ENCODE data around the gene FRS2. TPM values are rescaled to one million over a fixed set of nuclear protein-coding genes. Genes with fewer than 3 reads are reported as not detected.
A peak's percentile ranks its signal among the peaks of the same experiment; 100 is the strongest.

FRS2 gene
- total and polyA plus RNA-seq, 9 of the 15 experiments (the other 6 are each of a cell fraction or from before 2014, with no cell fraction given), result 1.0 to 9.1 (median 6.0) TPM

DNA sequence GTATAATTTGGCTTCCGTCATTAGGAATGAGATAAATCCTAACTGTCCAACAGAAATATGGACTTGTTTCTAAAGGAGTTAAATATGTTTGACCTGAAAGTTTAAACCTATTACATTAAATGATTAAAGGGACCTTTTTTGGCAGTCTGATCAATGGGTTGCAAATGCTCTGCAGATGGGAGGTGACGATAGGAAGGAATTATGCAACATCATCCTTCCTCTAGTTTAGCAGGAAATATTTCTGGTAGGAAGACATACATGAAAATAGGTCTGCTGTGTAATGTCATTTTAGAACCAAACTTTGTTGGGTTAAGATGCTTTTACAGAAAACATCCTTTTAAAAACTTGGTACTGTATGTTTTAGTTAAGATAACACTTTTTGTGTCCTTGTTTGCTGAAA is 137.9 kb downstream of the FRS2 start (continued):
- TF ChIP-seq, protein P1, sequence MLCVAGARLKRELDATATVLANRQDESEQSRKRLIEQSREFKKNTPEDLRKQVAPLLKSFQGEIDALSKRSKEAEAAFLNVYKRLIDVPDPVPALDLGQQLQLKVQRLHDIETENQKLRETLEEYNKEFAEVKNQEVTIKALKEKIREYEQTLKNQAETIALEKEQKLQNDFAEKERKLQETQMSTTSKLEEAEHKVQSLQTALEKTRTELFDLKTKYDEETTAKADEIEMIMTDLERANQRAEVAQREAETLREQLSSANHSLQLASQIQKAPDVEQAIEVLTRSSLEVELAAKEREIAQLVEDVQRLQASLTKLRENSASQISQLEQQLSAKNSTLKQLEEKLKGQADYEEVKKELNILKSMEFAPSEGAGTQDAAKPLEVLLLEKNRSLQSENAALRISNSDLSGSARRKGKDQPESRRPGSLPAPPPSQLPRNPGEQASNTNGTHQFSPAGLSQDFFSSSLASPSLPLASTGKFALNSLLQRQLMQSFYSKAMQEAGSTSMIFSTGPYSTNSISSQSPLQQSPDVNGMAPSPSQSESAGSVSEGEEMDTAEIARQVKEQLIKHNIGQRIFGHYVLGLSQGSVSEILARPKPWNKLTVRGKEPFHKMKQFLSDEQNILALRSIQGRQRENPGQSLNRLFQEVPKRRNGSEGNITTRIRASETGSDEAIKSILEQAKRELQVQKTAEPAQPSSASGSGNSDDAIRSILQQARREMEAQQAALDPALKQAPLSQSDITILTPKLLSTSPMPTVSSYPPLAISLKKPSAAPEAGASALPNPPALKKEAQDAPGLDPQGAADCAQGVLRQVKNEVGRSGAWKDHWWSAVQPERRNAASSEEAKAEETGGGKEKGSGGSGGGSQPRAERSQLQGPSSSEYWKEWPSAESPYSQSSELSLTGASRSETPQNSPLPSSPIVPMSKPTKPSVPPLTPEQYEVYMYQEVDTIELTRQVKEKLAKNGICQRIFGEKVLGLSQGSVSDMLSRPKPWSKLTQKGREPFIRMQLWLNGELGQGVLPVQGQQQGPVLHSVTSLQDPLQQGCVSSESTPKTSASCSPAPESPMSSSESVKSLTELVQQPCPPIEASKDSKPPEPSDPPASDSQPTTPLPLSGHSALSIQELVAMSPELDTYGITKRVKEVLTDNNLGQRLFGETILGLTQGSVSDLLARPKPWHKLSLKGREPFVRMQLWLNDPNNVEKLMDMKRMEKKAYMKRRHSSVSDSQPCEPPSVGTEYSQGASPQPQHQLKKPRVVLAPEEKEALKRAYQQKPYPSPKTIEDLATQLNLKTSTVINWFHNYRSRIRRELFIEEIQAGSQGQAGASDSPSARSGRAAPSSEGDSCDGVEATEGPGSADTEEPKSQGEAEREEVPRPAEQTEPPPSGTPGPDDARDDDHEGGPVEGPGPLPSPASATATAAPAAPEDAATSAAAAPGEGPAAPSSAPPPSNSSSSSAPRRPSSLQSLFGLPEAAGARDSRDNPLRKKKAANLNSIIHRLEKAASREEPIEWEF (CRISPR knock-in tag; IDR thresholded peaks at IDR 0.05), result no peak
- TF ChIP-seq, protein P2, sequence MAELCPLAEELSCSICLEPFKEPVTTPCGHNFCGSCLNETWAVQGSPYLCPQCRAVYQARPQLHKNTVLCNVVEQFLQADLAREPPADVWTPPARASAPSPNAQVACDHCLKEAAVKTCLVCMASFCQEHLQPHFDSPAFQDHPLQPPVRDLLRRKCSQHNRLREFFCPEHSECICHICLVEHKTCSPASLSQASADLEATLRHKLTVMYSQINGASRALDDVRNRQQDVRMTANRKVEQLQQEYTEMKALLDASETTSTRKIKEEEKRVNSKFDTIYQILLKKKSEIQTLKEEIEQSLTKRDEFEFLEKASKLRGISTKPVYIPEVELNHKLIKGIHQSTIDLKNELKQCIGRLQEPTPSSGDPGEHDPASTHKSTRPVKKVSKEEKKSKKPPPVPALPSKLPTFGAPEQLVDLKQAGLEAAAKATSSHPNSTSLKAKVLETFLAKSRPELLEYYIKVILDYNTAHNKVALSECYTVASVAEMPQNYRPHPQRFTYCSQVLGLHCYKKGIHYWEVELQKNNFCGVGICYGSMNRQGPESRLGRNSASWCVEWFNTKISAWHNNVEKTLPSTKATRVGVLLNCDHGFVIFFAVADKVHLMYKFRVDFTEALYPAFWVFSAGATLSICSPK (IDR thresholded peaks at IDR 0.05; ENCODE audit: borderline replicate concordance), result no peak
- no peak for TF ChIP-seq MYC (IDR thresholded peaks at IDR 0.05; ENCODE audit: low read depth, low read length)
- no peak for TF ChIP-seq MYC (CRISPR knock-in tag; IDR thresholded peaks at IDR 0.05; ENCODE audit: borderline replicate concordance, low read depth)
- no peak; the same call in 1 of the 2 replicates for TF ChIP-seq JUND (IDR thresholded peaks at IDR 0.05; ENCODE audit: borderline replicate concordance, low read depth, low read length)
- TF ChIP-seq JUND (tag; IDR thresholded peaks at IDR 0.05; ENCODE audit: borderline replicate concordance, low read depth, low read length), result no peak
- TF ChIP-seq RBM14 (IDR thresholded peaks at IDR 0.05; ENCODE audit: borderline replicate concordance, insufficient read depth, low read depth, low read length), result no peak
- TF ChIP-seq, protein P3, sequence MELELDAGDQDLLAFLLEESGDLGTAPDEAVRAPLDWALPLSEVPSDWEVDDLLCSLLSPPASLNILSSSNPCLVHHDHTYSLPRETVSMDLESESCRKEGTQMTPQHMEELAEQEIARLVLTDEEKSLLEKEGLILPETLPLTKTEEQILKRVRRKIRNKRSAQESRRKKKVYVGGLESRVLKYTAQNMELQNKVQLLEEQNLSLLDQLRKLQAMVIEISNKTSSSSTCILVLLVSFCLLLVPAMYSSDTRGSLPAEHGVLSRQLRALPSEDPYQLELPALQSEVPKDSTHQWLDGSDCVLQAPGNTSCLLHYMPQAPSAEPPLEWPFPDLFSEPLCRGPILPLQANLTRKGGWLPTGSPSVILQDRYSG (tag; conservative IDR thresholded peaks at IDR 0.05; ENCODE audit: low read depth), result no peak
- no peak for TF ChIP-seq HMG20A (CRISPR knock-in tag; conservative IDR thresholded peaks at IDR 0.05)
- TF ChIP-seq TCF3 (CRISPR knock-in tag; IDR thresholded peaks at IDR 0.05), result peak; percentile 29; the same call in 1 of the 2 replicates
- TF ChIP-seq, protein P4, sequence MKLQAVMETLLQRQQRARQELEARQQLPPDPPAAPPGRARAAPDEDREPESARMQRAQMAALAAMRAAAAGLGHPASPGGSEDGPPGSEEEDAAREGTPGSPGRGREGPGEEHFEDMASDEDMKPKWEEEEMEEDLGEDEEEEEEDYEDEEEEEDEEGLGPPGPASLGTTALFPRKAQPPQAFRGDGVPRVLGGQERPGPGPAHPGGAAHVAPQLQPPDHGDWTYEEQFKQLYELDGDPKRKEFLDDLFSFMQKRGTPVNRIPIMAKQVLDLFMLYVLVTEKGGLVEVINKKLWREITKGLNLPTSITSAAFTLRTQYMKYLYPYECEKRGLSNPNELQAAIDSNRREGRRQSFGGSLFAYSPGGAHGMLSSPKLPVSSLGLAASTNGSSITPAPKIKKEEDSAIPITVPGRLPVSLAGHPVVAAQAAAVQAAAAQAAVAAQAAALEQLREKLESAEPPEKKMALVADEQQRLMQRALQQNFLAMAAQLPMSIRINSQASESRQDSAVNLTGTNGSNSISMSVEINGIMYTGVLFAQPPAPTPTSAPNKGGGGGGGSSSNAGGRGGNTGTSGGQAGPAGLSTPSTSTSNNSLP (IDR thresholded peaks at IDR 0.05; ENCODE audit: borderline replicate concordance, low read depth, low read length), result 0 out of 2 replicates have a peak, but pooled peaks have one; percentile 51
- TF ChIP-seq DDX20 (tag; IDR thresholded peaks at IDR 0.05; ENCODE audit: low read depth), result no peak
- TF ChIP-seq DACH1 (IDR thresholded peaks at IDR 0.05; ENCODE audit: partially characterized antibody), result peak; percentile 15
- TF ChIP-seq CEBPG (CRISPR knock-in tag; IDR thresholded peaks at IDR 0.05), result no peak
- peak; percentile 78 to 82 for TF ChIP-seq CEBPG (tag; conservative IDR thresholded peaks at IDR 0.05 in 1 of 2, IDR thresholded peaks at IDR 0.05 in 1 of 2)
- TF ChIP-seq SRSF7 (optimal IDR thresholded peaks at IDR 0.05; ENCODE audit: low read depth, low read length), result no peak
- TF ChIP-seq LEF1 (IDR thresholded peaks at IDR 0.05), result no peak
- TF ChIP-seq SPI1 (IDR thresholded peaks at IDR 0.05; ENCODE audit: borderline replicate concordance, low read depth, low read length), result no peak

Data from K562 (cell line).